Gastrocnemius medialis (tissue), 4 donors: Measurements from ENCODE around the gene C9orf43.

Experiments
- CTCF ChIP-seq, 5 experiments: fragments of 450-650 bp in 3 of 5; fragments of 200-600 bp in 2 of 5; sonication (generic) in 2 of 5; IDR thresholded peaks in 4 of 5; conservative IDR thresholded peaks in 1 of 5; 1 replicate in 4 of 5; 2 replicates in 1 of 5; pipeline ENCODE4 v1.5.1; 2016 to 2019; ENCODE audit warnings: antibody characterized with exemption in 5 of 5, mild to moderate bottlenecking in 3 of 5, moderate library complexity in 3 of 5
- POLR2A ChIP-seq, 2 donors: fragments of 450-650 bp; IDR thresholded peaks; one replicate each; pipeline ENCODE4 v1.6.1; 2017; ENCODE audit warnings: antibody characterized with exemption in 2 of 2, mild to moderate bottlenecking in 2 of 2, moderate library complexity in 2 of 2

DNA sequence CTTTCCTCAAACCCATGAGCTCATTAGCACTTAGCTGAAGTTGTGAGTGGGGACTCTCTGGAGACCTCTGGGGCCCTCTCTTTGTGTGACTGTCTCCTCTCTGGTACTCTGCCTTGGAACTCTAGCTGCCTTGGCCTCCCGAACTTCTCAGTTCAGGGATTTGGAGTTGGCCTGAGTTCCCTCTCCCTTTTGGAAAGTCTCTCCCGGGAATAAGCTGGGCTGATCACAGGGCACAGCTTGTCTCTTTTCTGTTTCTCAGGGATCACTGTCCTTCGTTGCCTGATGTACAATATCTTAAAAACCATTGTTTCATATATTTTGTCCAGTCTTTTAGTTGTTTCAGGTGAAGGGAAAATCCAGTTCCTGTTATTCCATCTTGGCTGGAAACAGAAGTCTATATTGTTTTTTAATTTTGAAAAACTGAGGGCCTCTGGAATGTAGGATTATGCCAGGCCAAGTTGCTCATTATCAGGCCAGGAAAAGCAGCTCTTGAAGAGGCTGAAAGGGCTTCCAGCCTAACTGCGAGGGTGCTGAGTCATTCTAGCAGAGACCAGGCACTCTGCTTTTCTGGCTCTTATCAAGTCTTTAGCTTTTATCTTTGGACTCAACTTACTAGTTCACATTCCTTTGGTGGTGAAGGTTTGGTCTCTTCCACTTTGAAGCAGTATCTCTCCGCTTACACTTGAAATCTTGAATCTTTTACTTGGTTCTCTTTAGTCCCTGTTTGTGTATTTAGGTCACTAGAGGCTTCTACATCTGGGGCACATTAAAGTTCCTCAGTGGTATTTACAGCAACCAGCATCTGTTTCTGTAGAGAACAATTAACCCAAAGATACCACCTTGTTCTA, 44.6 kb downstream of the C9orf43 start:
- TF ChIP-seq CTCF (IDR thresholded peaks at IDR 0.05 in 4 of 5, conservative IDR thresholded peaks at IDR 0.05 in 1 of 5): no peak
- TF ChIP-seq POLR2A (IDR thresholded peaks at IDR 0.05): no peak
